PC-9 (cell line): ENCODE measurements around the gene MCUB. TPM values are rescaled to one million over a fixed set of nuclear protein-coding genes. Genes with fewer than 3 reads are reported as not detected.

Source experiments
- BruUV-seq: library from RNA; stranded (reverse); fragments of 400-500 nt; replicated peaks from 2 replicates; lab custom pipeline; 2021; lab: Mats Ljungman, UMichigan
- CTCF ChIA-PET: fragments of 300-600 bp; sonication (Branson Sonifier 250); formaldehyde crosslinking; loops from one replicate; lab custom pipeline; 2022; ENCODE audit warnings: antibody characterized with exemption; lab: Charles Lee
- POLR2A ChIA-PET: fragments of 300-600 bp; sonication (Branson Sonifier 250); formaldehyde crosslinking; loops from one replicate; lab custom pipeline; 2022; ENCODE audit warnings: antibody characterized with exemption; ENCODE audit not compliant: unreplicated experiment; lab: Charles Lee
- DNase-seq, 2 experiments: peaks; one replicate each; pipeline versions ENCODE4 v3.0.0 to v3.0.0-alpha.2; 2015 to 2022; ENCODE audit warnings: mixed read lengths in 1 of 2
- H2AFZ ChIP-seq: fragments of 200-600 bp; sonication (generic); 2 replicates; pipeline ENCODE4 v1.8.1; 2017; ENCODE audit warnings: antibody characterized with exemption
- H3F3A ChIP-seq: fragments of 200-600 bp; sonication (generic); 2 replicates; pipeline ENCODE4 v1.8.1; 2017; ENCODE audit warnings: antibody characterized with exemption, mild to moderate bottlenecking, low read depth; ENCODE audit not compliant: insufficient read depth
- H3K27ac ChIP-seq: fragments of 200-600 bp; sonication (generic); 2 replicates; pipeline ENCODE4 v1.6.1; 2016; ENCODE audit warnings: mixed run types
- H3K27me3 ChIP-seq: fragments of 200-600 bp; sonication (generic); 2 replicates; pipeline ENCODE4 v1.6.1; 2016; ENCODE audit warnings: low read depth, mixed run types; ENCODE audit not compliant: insufficient read depth
- H3K36me3 ChIP-seq: fragments of 200-600 bp; sonication (generic); 2 replicates; pipeline ENCODE4 v1.6.1; 2016; ENCODE audit warnings: low read depth, mixed run types
- H3K4me1 ChIP-seq: fragments of 200-600 bp; sonication (generic); replicated peaks from 2 replicates; pipeline ENCODE4 v1.6.1; 2016; ENCODE audit warnings: mixed run types; ENCODE audit not compliant: insufficient read depth
- H3K4me2 ChIP-seq: fragments of 200-600 bp; sonication (generic); 2 replicates; pipeline ENCODE4 v1.6.1; 2017; ENCODE audit warnings: mixed run types
- H3K4me3 ChIP-seq: fragments of 200-600 bp; sonication (generic); 2 replicates; pipeline ENCODE4 v1.6.1; 2016; ENCODE audit warnings: mixed run types
- H3K79me2 ChIP-seq: fragments of 200-600 bp; sonication (generic); 2 replicates; pipeline ENCODE4 v1.6.1; 2017; ENCODE audit warnings: low read depth, mixed run types
- H3K9me2 ChIP-seq: fragments of 200-600 bp; sonication (generic); 2 replicates; pipeline ENCODE4 v1.8.1; 2017; ENCODE audit warnings: mild to moderate bottlenecking; ENCODE audit not compliant: insufficient read depth
- H3K9me3 ChIP-seq: fragments of 200-600 bp; sonication (generic); 2 replicates; pipeline ENCODE4 v1.8.1; 2016; ENCODE audit warnings: low read depth; ENCODE audit not compliant: insufficient read depth
- H4K20me1 ChIP-seq: fragments of 200-600 bp; sonication (generic); 2 replicates; pipeline ENCODE4 v1.8.1; 2017; ENCODE audit not compliant: insufficient read depth
- EZH2 ChIP-seq: fragments of 200-600 bp; sonication (generic); IDR thresholded peaks from 2 replicates; pipeline ENCODE4 v1.8.0; 2017; ENCODE audit warnings: antibody characterized with exemption, low read depth
- intact Hi-C: fragments of 100-400 bp; cut with micrococcal nuclease; formaldehyde crosslinking; loops from one replicate; pipeline ENCODE4 v1.10.0; 2022; ENCODE audit not compliant: unreplicated experiment
- total RNA-seq: library from RNA; stranded (reverse); gene quantifications from 2 replicates; pipeline ENCODE4 v1.2.3, GENCODE V29; 2021
- TF ChIP-seq, protein P1 (sequence below): fragments of 200-600 bp; sonication (generic); conservative IDR thresholded peaks from 2 replicates; pipeline ENCODE4 v1.6.1; 2017; ENCODE audit warnings: mixed run types, antibody characterized with exemption, mild to moderate bottlenecking, moderate library complexity

MCUB gene
- total RNA-seq, 1 experiment from 2014 or later = 15.4 TPM

DNA sequence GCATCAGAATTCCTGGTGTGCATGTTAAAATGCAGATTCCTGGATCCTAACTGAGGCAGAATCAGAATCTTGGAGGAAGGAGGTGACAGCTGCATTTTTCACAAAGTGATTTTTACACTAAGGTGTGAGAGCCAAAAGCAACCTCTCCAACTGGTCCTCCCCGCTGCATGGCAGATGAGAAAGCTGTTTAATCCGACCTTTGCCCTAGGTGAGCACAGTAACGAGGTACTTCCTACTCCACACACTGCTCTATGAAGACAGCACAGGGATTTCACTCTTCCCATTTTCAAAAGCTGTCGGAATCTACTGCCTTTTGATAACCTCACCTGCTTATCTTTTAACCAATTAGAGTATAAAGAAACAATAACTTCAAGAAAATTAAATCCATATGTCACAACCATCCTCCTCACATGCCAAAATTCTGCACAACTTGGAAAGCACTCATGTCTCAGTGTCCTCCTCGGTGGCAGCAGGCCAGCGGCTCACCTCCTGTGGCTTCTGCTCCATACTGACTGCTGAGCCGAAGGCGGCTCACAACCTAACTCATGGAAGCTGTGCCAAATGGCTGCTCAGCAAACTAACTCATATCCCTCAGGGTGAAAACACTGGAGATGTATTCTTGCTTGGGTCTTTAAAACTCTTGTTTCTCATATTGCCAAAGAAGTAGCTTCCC, 139.6 kb downstream of the MCUB start:
- Histone ChIP-seq H3K27me3 (no peaks in the 10 kb centered on the region), H3K4me1 (peaks cover 9% of the 10 kb centered on the region; the same call in 1 of the 2 replicates), H3K79me2 (no peaks in the 10 kb centered on the region), H4K20me1 (no peaks in the 10 kb centered on the region), H3K4me3 (no peak overlapping the region), H3K36me3 (no peaks in the 10 kb centered on the region), H2AFZ (no peak overlapping the region), H3K9me3 (no peaks in the 10 kb centered on the region), H3K4me2 (no peak overlapping the region), H3F3A (peaks cover 11% of the 10 kb centered on the region), H3K27ac (no peak overlapping the region), H3K9me2 (no peaks in the 10 kb centered on the region)
- POLR2A ChIA-PET = interaction anchor here (0.6 kb wide), 1 partner anchor 31 kb away, joined by 6 read pairs; no protein-coding TSS in a partner anchor
- TF ChIP-seq, protein P1, sequence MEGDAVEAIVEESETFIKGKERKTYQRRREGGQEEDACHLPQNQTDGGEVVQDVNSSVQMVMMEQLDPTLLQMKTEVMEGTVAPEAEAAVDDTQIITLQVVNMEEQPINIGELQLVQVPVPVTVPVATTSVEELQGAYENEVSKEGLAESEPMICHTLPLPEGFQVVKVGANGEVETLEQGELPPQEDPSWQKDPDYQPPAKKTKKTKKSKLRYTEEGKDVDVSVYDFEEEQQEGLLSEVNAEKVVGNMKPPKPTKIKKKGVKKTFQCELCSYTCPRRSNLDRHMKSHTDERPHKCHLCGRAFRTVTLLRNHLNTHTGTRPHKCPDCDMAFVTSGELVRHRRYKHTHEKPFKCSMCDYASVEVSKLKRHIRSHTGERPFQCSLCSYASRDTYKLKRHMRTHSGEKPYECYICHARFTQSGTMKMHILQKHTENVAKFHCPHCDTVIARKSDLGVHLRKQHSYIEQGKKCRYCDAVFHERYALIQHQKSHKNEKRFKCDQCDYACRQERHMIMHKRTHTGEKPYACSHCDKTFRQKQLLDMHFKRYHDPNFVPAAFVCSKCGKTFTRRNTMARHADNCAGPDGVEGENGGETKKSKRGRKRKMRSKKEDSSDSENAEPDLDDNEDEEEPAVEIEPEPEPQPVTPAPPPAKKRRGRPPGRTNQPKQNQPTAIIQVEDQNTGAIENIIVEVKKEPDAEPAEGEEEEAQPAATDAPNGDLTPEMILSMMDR = no peak
- no peak for TF ChIP-seq EZH2
- CTCF ChIA-PET = interaction anchor here (1.0 kb wide), 1 partner anchor 105 kb away, joined by 3 read pairs; no protein-coding TSS in a partner anchor
- DNase-seq = no peak
- no TSS peak for BruUV-seq
- intact Hi-C loops = loop anchor here (5.0 to 10.0 kb wide), 3 partner anchors 118 to 275 kb away; partner anchors contain the start of genes EGF and GAR1

DNA sequence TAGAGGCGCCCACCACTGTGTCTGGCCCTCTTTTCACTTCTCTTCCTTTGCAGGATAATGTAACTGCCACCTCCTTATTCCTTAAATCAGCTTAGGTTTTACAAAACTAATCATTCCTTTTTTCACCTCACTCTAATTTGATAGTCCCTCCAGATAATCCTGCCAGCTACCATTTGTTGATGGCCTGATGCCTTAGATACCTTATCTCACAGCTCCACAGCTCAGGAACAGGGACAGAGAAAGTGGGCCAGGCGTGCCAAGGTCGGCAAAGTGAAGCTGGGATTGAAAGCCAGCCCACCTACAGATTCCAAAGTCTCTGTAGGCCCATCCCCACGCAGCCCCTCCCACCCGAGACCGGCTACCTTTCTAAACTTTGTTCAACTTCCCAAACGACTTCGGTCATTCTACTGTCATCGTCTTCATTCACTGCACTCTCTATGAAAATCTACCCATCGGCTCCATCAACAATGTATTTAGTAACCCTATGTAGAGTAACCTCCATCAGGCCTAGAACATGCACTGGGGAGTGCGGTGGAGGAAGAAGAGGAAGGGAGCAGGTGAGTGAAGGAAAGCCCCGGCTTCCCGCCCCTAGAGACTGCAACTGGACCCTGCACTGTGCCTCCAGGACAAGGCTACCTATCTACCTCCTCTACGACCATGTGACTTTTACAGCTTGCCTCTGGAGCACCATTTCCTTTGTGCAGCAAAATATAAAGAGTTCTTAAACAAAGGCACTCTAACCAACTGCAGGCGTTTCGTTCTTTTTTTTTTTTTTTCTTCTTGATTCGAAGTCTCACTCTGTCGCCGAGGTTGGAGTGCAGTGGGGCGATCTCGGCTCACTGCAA, 141.7 kb downstream of the MCUB start:
- Histone ChIP-seq H3K27me3 (no peaks in the 10 kb centered on the region), H2AFZ (peak overlapping the region; percentile 78), H3K36me3 (no peaks in the 10 kb centered on the region), H4K20me1 (no peaks in the 10 kb centered on the region), H3K4me2 (peak overlapping the region; percentile 79), H3K27ac (peak overlapping the region; percentile 44; the same call in 1 of the 2 replicates), H3F3A (peaks cover 11% of the 10 kb centered on the region), H3K4me3 (peak overlapping the region; percentile 63), H3K9me2 (no peaks in the 10 kb centered on the region), H3K4me1 (peaks cover 9% of the 10 kb centered on the region; the same call in 1 of the 2 replicates), H3K79me2 (no peaks in the 10 kb centered on the region), H3K9me3 (no peaks in the 10 kb centered on the region)
- intact Hi-C loops = loop anchor here (1.0 to 10.0 kb wide), 5 partner anchors 103 to 273 kb away; partner anchors contain the start of genes EGF, GAR1 and SEC24B
- BruUV-seq = no TSS peak
- POLR2A ChIA-PET = interaction anchor here (0.5 kb wide), 1 partner anchor 16 kb away, joined by 3 read pairs; no protein-coding TSS in a partner anchor
- CTCF ChIA-PET = interaction anchor here (0.7 kb wide), 2 partner anchors 12 to 46 kb away, joined by 4 to 7 read pairs; no protein-coding TSS in a partner anchor
- TF ChIP-seq, protein P1 = no peak
- TF ChIP-seq EZH2 = no peak
- no peak for DNase-seq
